Measurements from ENCODE around the gene CDK6.

Gene CDK6

GRCh38 chr7:92815412-92815811 is 21.0 kb downstream of the CDK6 start:
- Histone ChIP-seq H3K9me3 (ENCODE audit: severe bottlenecking) (peaks cover 9% of the 10 kb centered on the region), H3K36me3 (ENCODE audit: low read depth) (peaks cover 24% of the 10 kb centered on the region), H3K4me1 (ENCODE audit: insufficient read depth, poor library complexity, severe bottlenecking) (peaks cover 12% of the 10 kb centered on the region), H3K27me3 (ENCODE audit: insufficient read depth, poor library complexity, severe bottlenecking) (no peaks in the 10 kb centered on the region), H3K27ac (ENCODE audit: poor library complexity, severe bottlenecking) (no peak overlapping the region), H3K4me3 (ENCODE audit: severe bottlenecking) (no peak overlapping the region)
- ATAC-seq (ENCODE audit: low read depth) (no peak), DNase-seq (ENCODE audit: low spot score) (no peak)
- TF ChIP-seq CTCF (IDR thresholded peaks at IDR 0.05; ENCODE audit: poor library complexity, severe bottlenecking): no peak

GRCh38 chr7:92813390-92814024 is 22.9 kb downstream of the CDK6 start:
- peaks cover 15% of the 10 kb centered on the region for H3K36me3 ChIP-seq (ENCODE audit: low read depth)
- no peak overlapping the region for H3K4me3 ChIP-seq (ENCODE audit: severe bottlenecking)
- peak overlapping the region; percentile 91 for H3K27ac ChIP-seq (ENCODE audit: poor library complexity, severe bottlenecking)
- H3K27me3 ChIP-seq (ENCODE audit: insufficient read depth, poor library complexity, severe bottlenecking): no peaks in the 10 kb centered on the region
- H3K4me1 ChIP-seq (ENCODE audit: insufficient read depth, poor library complexity, severe bottlenecking): peaks cover 31% of the 10 kb centered on the region
- DNase-seq (ENCODE audit: low spot score) (no peak), ATAC-seq (ENCODE audit: low read depth) (no peak)
- no peak for TF ChIP-seq CTCF (IDR thresholded peaks at IDR 0.05; ENCODE audit: poor library complexity, severe bottlenecking)
- peaks cover 9% of the 10 kb centered on the region for H3K9me3 ChIP-seq (ENCODE audit: severe bottlenecking)

GRCh38 chr7:92811158-92811557 is 25.2 kb downstream of the CDK6 start:
- Histone ChIP-seq H3K27me3 (ENCODE audit: insufficient read depth, poor library complexity, severe bottlenecking) (no peaks in the 10 kb centered on the region), H3K4me3 (ENCODE audit: severe bottlenecking) (no peak overlapping the region), H3K27ac (ENCODE audit: poor library complexity, severe bottlenecking) (peak overlapping the region; percentile 91), H3K4me1 (ENCODE audit: insufficient read depth, poor library complexity, severe bottlenecking) (peaks cover 52% of the 10 kb centered on the region), H3K36me3 (ENCODE audit: low read depth) (peaks cover 4% of the 10 kb centered on the region), H3K9me3 (ENCODE audit: severe bottlenecking) (peaks cover 2% of the 10 kb centered on the region)
- ATAC-seq (ENCODE audit: low read depth) (no peak), DNase-seq (ENCODE audit: low spot score) (no peak)
- TF ChIP-seq CTCF (IDR thresholded peaks at IDR 0.05; ENCODE audit: poor library complexity, severe bottlenecking): no peak

- ATAC-seq (ENCODE audit: low read depth) (peak; percentile 82), DNase-seq (ENCODE audit: low spot score) (peak; percentile 66)
- no peaks in the 10 kb centered on the region for H3K27me3 ChIP-seq (ENCODE audit: insufficient read depth, poor library complexity, severe bottlenecking)
- H3K9me3 ChIP-seq (ENCODE audit: severe bottlenecking): no peaks in the 10 kb centered on the region
- H3K27ac ChIP-seq (ENCODE audit: poor library complexity, severe bottlenecking): peak overlapping the region; percentile 91
- no peaks in the 10 kb centered on the region; the same call in 1 of the 2 replicates for H3K36me3 ChIP-seq (ENCODE audit: low read depth)
- H3K4me3 ChIP-seq (ENCODE audit: severe bottlenecking): no peak overlapping the region
- H3K4me1 ChIP-seq (ENCODE audit: insufficient read depth, poor library complexity, severe bottlenecking): peaks cover 59% of the 10 kb centered on the region
- TF ChIP-seq CTCF (IDR thresholded peaks at IDR 0.05; ENCODE audit: poor library complexity, severe bottlenecking): no peak
Measured at GRCh38 chr7:92809760-92810573, 26.4 kb downstream of the CDK6 start.
